HepG2 (cell line): ENCODE data around the gene PDCD2L. TPM values are rescaled to one million over a fixed set of nuclear protein-coding genes. Genes with fewer than 3 reads are reported as not detected.

ENCODE experiments used
- DMAP1 ChIP-seq: IDR thresholded peaks from 2 replicates; pipeline ENCODE4 v1.6.1; 2016
- GZF1 ChIP-seq: sonication (generic); formaldehyde crosslinking; IDR thresholded peaks from 2 replicates; pipeline ENCODE4 v1.5.1; 2020; ENCODE audit warnings: mild to moderate bottlenecking, missing genetic modification reagents
- HHEX ChIP-seq: IDR thresholded peaks from 2 replicates; pipeline ENCODE4 v1.6.1; 2016; ENCODE audit warnings: control low read depth
- HMG20A ChIP-seq: IDR thresholded peaks from 2 replicates; pipeline ENCODE4 v1.6.1; 2016; ENCODE audit warnings: borderline replicate concordance
- HNRNPL ChIP-seq: fragments of 200-400 bp; formaldehyde crosslinking; IDR thresholded peaks from 2 replicates; pipeline ENCODE4 v1.6.1; 2017; ENCODE audit warnings: mild to moderate bottlenecking, low read depth, low read length
- MAF1 ChIP-seq: sonication (generic); formaldehyde crosslinking; IDR thresholded peaks from 2 replicates; pipeline ENCODE4 v1.5.0; 2020; ENCODE audit warnings: missing genetic modification reagents, borderline replicate concordance
- NFKBIZ ChIP-seq: IDR thresholded peaks from 2 replicates; pipeline ENCODE4 v1.6.1; 2018; ENCODE audit warnings: missing genetic modification reagents, missing compliant biosample characterization
- RBAK ChIP-seq: sonication (generic); formaldehyde crosslinking; IDR thresholded peaks from 2 replicates; pipeline ENCODE4 v1.5.1; 2020; ENCODE audit warnings: mild to moderate bottlenecking, missing genetic modification reagents
- RFX5 ChIP-seq: IDR thresholded peaks from 2 replicates; pipeline ENCODE4 v1.6.1; 2011; ENCODE audit warnings: low read depth, low read length, improper control_type of control experiment
- SALL1 ChIP-seq: sonication (generic); formaldehyde crosslinking; IDR thresholded peaks from 2 replicates; pipeline ENCODE4 v1.8.0; 2022; ENCODE audit warnings: mild to moderate bottlenecking, missing genetic modification reagents
- SIX4 ChIP-seq: sonication (generic); formaldehyde crosslinking; IDR thresholded peaks from 2 replicates; pipeline ENCODE4 v1.4.0; 2020; ENCODE audit warnings: missing genetic modification reagents
- SP2 ChIP-seq: sonication (generic); formaldehyde crosslinking; IDR thresholded peaks from 2 replicates; pipeline ENCODE4 v1.5.1; 2020; ENCODE audit warnings: mild to moderate bottlenecking, missing genetic modification reagents
- XBP1 ChIP-seq: sonication (generic); formaldehyde crosslinking; IDR thresholded peaks from 2 replicates; pipeline ENCODE4 v1.5.0; 2020; ENCODE audit warnings: missing genetic modification reagents
- ZFP90 ChIP-seq: sonication (generic); formaldehyde crosslinking; IDR thresholded peaks from 2 replicates; pipeline ENCODE4 v1.8.0; 2022; ENCODE audit warnings: missing genetic modification reagents, mild to moderate bottlenecking, inconsistent platforms, borderline replicate concordance
- ZMYM4 ChIP-seq: sonication (generic); formaldehyde crosslinking; IDR thresholded peaks from 2 replicates; pipeline ENCODE4 v1.8.1; 2023; ENCODE audit warnings: mild to moderate bottlenecking, missing genetic modification reagents
- ZNF232 ChIP-seq: sonication (generic); formaldehyde crosslinking; IDR thresholded peaks from 2 replicates; pipeline ENCODE4 v1.4.0; 2020; ENCODE audit warnings: missing genetic modification reagents, borderline replicate concordance
- ZNF570 ChIP-seq: sonication (generic); formaldehyde crosslinking; IDR thresholded peaks from 2 replicates; pipeline ENCODE4 v1.4.0; 2020; ENCODE audit warnings: mild to moderate bottlenecking, missing genetic modification reagents, borderline replicate concordance
- ZNF615 ChIP-seq: sonication (generic); formaldehyde crosslinking; IDR thresholded peaks from 2 replicates; pipeline ENCODE4 v1.5.0; 2020; ENCODE audit warnings: mild to moderate bottlenecking, missing genetic modification reagents, borderline replicate concordance
- polyA plus RNA-seq, 8 experiments: library from polyadenylated mRNA; depleted of rRNA in 3 of 8; stranded (reverse) in 7 of 8; unstranded in 1 of 8; fragments of >200 nt; fragmentation: Illumina TruSeq in 4 of 8; extraction: Trizol in 4 of 8; gene quantifications; 2 replicates each; pipeline versions ENCODE4 v1.2.1 to v1.2.3, GENCODE V29; 2011 to 2016; ENCODE audit warnings: low read depth in 4 of 8, missing spikeins in 1 of 8, mixed read lengths in 1 of 8; ENCODE audit not compliant: insufficient read depth in 1 of 8
- total RNA-seq, 5 experiments: library from RNA; depleted of rRNA; stranded (reverse); fragments of >200 nt; fragmentation: Illumina TruSeq; extraction: Trizol; gene quantifications; 2 replicates each; pipeline ENCODE4 v1.2.3, GENCODE V29; 2016; ENCODE audit warnings: low read depth in 1 of 5
- TF ChIP-seq, protein P1 (sequence below): sonication (generic); formaldehyde crosslinking; IDR thresholded peaks from 2 replicates; pipeline ENCODE4 v1.5.0; 2020; ENCODE audit warnings: missing genetic modification reagents, mild to moderate bottlenecking, borderline replicate concordance
- TF ChIP-seq, protein P2 (sequence below): sonication (generic); formaldehyde crosslinking; IDR thresholded peaks from 2 replicates; pipeline ENCODE4 v1.4.0; 2020; ENCODE audit warnings: missing genetic modification reagents, mild to moderate bottlenecking, borderline replicate concordance
- TF ChIP-seq, protein P3 (sequence below): sonication (generic); formaldehyde crosslinking; conservative IDR thresholded peaks from 2 replicates; pipeline ENCODE4 v1.4.0; 2020; ENCODE audit warnings: missing genetic modification reagents
- TF ChIP-seq, protein P4 (sequence below): sonication (generic); formaldehyde crosslinking; IDR thresholded peaks from 2 replicates; pipeline ENCODE4 v1.5.1; 2020; ENCODE audit warnings: missing genetic modification reagents, mild to moderate bottlenecking, borderline replicate concordance
- TF ChIP-seq, protein P5 (sequence below): sonication (generic); formaldehyde crosslinking; IDR thresholded peaks from 2 replicates; pipeline ENCODE4 v1.4.0; 2020; ENCODE audit warnings: mild to moderate bottlenecking, missing genetic modification reagents
- TF ChIP-seq, protein P6 (sequence below): sonication (generic); formaldehyde crosslinking; IDR thresholded peaks from 2 replicates; pipeline ENCODE4 v1.4.0; 2020; ENCODE audit warnings: low read depth, mild to moderate bottlenecking, missing genetic modification reagents

Gene PDCD2L
- total and polyA plus RNA-seq, 2 of the 13 experiments (the other 11 are each of a cell fraction or from before 2014, with no cell fraction given) = 29.3 to 35.2 TPM

DNA sequence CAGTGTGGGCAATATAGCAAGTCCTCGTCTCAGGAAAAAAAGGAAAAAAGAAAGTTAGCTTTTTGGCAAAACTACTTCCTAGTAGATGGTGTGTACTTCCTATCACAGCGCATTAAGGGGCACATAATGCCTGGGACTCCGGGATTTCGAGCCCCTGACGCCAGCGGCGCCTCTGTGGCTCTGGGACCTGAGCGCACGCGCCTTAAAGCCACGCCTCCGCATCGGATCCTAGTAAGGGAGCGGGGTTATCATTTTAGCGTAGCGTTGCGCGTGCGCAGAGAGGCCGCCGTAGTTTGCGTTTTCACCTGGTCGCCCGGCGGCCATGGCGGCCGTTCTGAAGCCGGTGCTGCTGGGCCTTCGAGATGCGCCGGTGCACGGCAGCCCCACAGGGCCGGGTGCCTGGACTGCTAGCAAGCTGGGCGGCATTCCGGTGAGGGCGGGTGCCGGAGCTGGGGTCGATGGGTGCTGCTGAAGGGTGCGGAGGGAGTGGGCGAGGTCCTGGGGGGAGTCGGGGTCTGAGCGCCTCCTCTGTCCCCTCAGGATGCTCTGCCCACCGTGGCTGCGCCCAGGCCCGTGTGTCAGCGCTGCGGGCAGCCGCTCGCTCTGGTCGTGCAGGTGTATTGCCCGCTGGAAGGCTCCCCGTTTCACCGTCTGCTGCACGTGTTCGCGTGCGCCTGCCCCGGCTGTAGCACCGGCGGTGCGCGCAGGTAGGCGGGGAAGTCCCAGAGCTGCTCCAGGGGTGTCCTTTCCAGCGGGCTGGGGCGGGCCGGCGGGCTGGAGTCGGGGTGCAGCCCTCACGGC is at the start of gene PDCD2L (continued):
- TF ChIP-seq RFX5 = no peak
- TF ChIP-seq, protein P1, sequence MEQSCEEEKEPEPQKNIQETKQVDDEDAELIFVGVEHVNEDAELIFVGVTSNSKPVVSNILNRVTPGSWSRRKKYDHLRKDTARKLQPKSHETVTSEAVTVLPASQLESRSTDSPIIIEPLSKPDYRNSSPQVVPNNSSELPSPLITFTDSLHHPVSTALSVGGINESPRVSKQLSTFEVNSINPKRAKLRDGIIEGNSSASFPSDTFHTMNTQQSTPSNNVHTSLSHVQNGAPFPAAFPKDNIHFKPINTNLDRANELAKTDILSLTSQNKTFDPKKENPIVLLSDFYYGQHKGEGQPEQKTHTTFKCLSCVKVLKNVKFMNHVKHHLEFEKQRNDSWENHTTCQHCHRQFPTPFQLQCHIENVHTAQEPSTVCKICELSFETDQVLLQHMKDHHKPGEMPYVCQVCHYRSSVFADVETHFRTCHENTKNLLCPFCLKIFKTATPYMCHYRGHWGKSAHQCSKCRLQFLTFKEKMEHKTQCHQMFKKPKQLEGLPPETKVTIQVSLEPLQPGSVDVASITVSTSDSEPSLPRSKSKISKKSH (CRISPR knock-in tag) = peak; percentile 89
- TF ChIP-seq MAF1 (CRISPR knock-in tag) = no peak; the same call in 1 of the 2 replicates
- TF ChIP-seq ZNF232 (CRISPR knock-in tag) = peak; percentile 97; the same call in 1 of the 2 replicates
- no peak for TF ChIP-seq HHEX (CRISPR knock-in tag)
- peak; percentile 76 for TF ChIP-seq SALL1
- 0 out of 2 replicates have a peak, but pooled peaks have one; percentile 70 for TF ChIP-seq NFKBIZ
- TF ChIP-seq, protein P2, sequence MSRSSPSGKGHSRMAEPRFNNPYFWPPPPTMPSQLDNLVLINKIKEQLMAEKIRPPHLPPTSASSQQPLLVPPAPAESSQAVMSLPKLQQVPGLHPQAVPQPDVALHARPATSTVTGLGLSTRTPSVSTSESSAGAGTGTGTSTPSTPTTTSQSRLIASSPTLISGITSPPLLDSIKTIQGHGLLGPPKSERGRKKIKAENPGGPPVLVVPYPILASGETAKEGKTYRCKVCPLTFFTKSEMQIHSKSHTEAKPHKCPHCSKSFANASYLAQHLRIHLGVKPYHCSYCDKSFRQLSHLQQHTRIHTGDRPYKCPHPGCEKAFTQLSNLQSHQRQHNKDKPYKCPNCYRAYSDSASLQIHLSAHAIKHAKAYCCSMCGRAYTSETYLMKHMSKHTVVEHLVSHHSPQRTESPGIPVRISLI (CRISPR knock-in tag) = no peak
- TF ChIP-seq ZNF615 = peak; percentile 20; the same call in 1 of the 2 replicates
- TF ChIP-seq, protein P3, sequence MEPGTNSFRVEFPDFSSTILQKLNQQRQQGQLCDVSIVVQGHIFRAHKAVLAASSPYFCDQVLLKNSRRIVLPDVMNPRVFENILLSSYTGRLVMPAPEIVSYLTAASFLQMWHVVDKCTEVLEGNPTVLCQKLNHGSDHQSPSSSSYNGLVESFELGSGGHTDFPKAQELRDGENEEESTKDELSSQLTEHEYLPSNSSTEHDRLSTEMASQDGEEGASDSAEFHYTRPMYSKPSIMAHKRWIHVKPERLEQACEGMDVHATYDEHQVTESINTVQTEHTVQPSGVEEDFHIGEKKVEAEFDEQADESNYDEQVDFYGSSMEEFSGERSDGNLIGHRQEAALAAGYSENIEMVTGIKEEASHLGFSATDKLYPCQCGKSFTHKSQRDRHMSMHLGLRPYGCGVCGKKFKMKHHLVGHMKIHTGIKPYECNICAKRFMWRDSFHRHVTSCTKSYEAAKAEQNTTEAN (CRISPR knock-in tag) = peak; percentile 81; the same call in 1 of the 2 replicates
- peak; percentile 87 for TF ChIP-seq GZF1 (CRISPR knock-in tag)
- TF ChIP-seq HMG20A = no peak
- peak; percentile 77 for TF ChIP-seq DMAP1 (CRISPR knock-in tag)
- TF ChIP-seq RBAK (CRISPR knock-in tag) = no peak
- no peak for TF ChIP-seq ZNF570
- peak; percentile 86 for TF ChIP-seq ZFP90
- TF ChIP-seq HNRNPL = 0 out of 2 replicates have a peak, but pooled peaks have one; percentile 29
- TF ChIP-seq SP2 (CRISPR knock-in tag) = no peak
- TF ChIP-seq, protein P4, sequence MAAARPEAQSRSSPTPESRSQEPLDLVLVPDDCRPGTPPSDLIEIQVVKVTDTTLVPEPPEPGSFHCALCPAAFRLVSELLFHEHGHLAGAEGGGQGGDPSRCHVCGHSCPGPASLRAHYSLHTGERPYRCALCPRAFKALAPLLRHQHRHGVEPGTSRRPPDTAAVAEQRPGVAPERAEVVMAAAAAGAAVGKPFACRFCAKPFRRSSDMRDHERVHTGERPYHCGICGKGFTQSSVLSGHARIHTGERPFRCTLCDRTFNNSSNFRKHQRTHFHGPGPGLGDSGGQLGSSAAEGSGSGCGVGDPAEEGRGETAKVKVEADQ (CRISPR knock-in tag) = no peak
- TF ChIP-seq, protein P5, sequence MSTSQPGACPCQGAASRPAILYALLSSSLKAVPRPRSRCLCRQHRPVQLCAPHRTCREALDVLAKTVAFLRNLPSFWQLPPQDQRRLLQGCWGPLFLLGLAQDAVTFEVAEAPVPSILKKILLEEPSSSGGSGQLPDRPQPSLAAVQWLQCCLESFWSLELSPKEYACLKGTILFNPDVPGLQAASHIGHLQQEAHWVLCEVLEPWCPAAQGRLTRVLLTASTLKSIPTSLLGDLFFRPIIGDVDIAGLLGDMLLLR (CRISPR knock-in tag) = peak; percentile 74
- 0 out of 2 replicates have a peak, but pooled peaks have one; percentile 27 for TF ChIP-seq SIX4
- peak; percentile 76; the same call in 1 of the 2 replicates for TF ChIP-seq ZMYM4 (CRISPR knock-in tag)
- TF ChIP-seq, protein P6, sequence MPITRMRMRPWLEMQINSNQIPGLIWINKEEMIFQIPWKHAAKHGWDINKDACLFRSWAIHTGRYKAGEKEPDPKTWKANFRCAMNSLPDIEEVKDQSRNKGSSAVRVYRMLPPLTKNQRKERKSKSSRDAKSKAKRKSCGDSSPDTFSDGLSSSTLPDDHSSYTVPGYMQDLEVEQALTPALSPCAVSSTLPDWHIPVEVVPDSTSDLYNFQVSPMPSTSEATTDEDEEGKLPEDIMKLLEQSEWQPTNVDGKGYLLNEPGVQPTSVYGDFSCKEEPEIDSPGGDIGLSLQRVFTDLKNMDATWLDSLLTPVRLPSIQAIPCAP = 0 out of 2 replicates have a peak, but pooled peaks have one; percentile 19
- TF ChIP-seq XBP1 (CRISPR knock-in tag) = no peak
